K562 (cell line): ENCODE measurements around the gene ITPR2. TPM values are rescaled to one million over a fixed set of nuclear protein-coding genes. Genes with fewer than 3 reads are reported as not detected.

Source experiments
- ARID3B ChIP-seq: fragments of 250-450 bp; sonication (Bioruptor Pico); IDR thresholded peaks from 2 replicates; pipeline ENCODE4 v1.4.0; 2020; ENCODE audit warnings: borderline replicate concordance
- BRCA1 ChIP-seq, 2 experiments: fragments of 450-650 bp in 1 of 2; sonication (generic) in 1 of 2; formaldehyde crosslinking in 1 of 2; IDR thresholded peaks; 2 replicates each; pipeline versions ENCODE4 v1.5.0 to v1.6.1; 2017 to 2020; ENCODE audit warnings: mild to moderate bottlenecking in 1 of 2, missing genetic modification reagents in 1 of 2
- CC2D1A ChIP-seq: fragments of 450-650 bp; IDR thresholded peaks from 2 replicates; pipeline ENCODE4 v1.6.1; 2017; ENCODE audit warnings: mild to moderate bottlenecking
- DDX20 ChIP-seq: fragments of 450-650 bp; IDR thresholded peaks from 2 replicates; pipeline ENCODE4 v1.6.1; 2016; ENCODE audit warnings: missing genetic modification characterization, low read depth, mild to moderate bottlenecking, missing compliant biosample characterization, moderate library complexity
- FOS ChIP-seq: IDR thresholded peaks from 3 replicates; pipeline ENCODE4 v1.6.1; 2011; ENCODE audit not compliant: insufficient read length; ENCODE audit errors: extremely low read depth
- GATAD2B ChIP-seq: fragments of 450-650 bp; IDR thresholded peaks from 2 replicates; pipeline ENCODE4 v1.6.1; 2017; ENCODE audit warnings: mild to moderate bottlenecking, borderline replicate concordance
- HIVEP1 ChIP-seq: fragments of 250-450 bp; sonication (Bioruptor Pico); IDR thresholded peaks from 2 replicates; pipeline ENCODE4 v1.4.0; 2020; ENCODE audit warnings: mild to moderate bottlenecking
- HMG20A ChIP-seq: fragments of 450-650 bp; formaldehyde crosslinking; conservative IDR thresholded peaks from 2 replicates; pipeline ENCODE4 v1.4.0; 2020; ENCODE audit warnings: mild to moderate bottlenecking, mixed read lengths
- JUND ChIP-seq, 2 experiments: IDR thresholded peaks; 2 replicates in 1 of 2; 3 replicates in 1 of 2; pipeline ENCODE4 v1.6.1; 2011; ENCODE audit warnings: borderline replicate concordance in 2 of 2, low read depth in 2 of 2, low read length in 2 of 2, improper control_type of control experiment in 1 of 2, missing biosample characterization in 1 of 2, missing genetic modification characterization in 1 of 2, missing genetic modification reagents in 1 of 2
- MCM5 ChIP-seq: fragments of 450-650 bp; IDR thresholded peaks from 2 replicates; pipeline ENCODE4 v1.6.1; 2016; ENCODE audit warnings: low read depth
- NKRF ChIP-seq: fragments of 450-650 bp; IDR thresholded peaks from 2 replicates; pipeline ENCODE4 v1.6.1; 2016; ENCODE audit warnings: borderline replicate concordance
- POLR2H ChIP-seq: IDR thresholded peaks from 2 replicates; pipeline ENCODE4 v1.6.1; 2016; ENCODE audit warnings: missing genetic modification characterization, low read depth, mild to moderate bottlenecking, control low read depth, missing compliant biosample characterization, moderate library complexity
- RBM17 ChIP-seq: fragments of 200-400 bp; formaldehyde crosslinking; IDR thresholded peaks from 2 replicates; pipeline ENCODE4 v1.6.1; 2017; ENCODE audit warnings: low read depth, mild to moderate bottlenecking, low read length, borderline replicate concordance
- RBM39 ChIP-seq: fragments of 200-400 bp; formaldehyde crosslinking; optimal IDR thresholded peaks from 2 replicates; pipeline ENCODE3; 2018; ENCODE audit warnings: low read depth, low read length
- SMC3 ChIP-seq: conservative IDR thresholded peaks from 2 replicates; pipeline ENCODE4 v1.6.1; 2011; ENCODE audit warnings: low read depth, low read length, improper control_type of control experiment; ENCODE audit not compliant: insufficient read depth
- STAT6 ChIP-seq: sonication (generic); formaldehyde crosslinking; IDR thresholded peaks from 2 replicates; pipeline ENCODE4 v1.8.1; 2023; ENCODE audit warnings: mild to moderate bottlenecking, missing genetic modification reagents
- TAF15 ChIP-seq: fragments of 200-400 bp; formaldehyde crosslinking; IDR thresholded peaks from 2 replicates; pipeline ENCODE4 v1.6.1; 2017; ENCODE audit warnings: mild to moderate bottlenecking, low read depth, low read length, moderate library complexity
- TEAD2 ChIP-seq: fragments of 450-650 bp; IDR thresholded peaks from 2 replicates; pipeline ENCODE4 v1.6.1; 2016; ENCODE audit warnings: missing genetic modification characterization, control low read depth, missing compliant biosample characterization
- ZBTB43 ChIP-seq: sonication (generic); formaldehyde crosslinking; IDR thresholded peaks from 2 replicates; pipeline ENCODE4 v1.8.0; 2023; ENCODE audit warnings: mild to moderate bottlenecking, missing genetic modification reagents
- ZNF184 ChIP-seq: sonication (generic); formaldehyde crosslinking; IDR thresholded peaks from 2 replicates; pipeline ENCODE4 v1.5.0; 2020; ENCODE audit warnings: missing genetic modification reagents
- ZNF354B ChIP-seq: fragments of 250-450 bp; sonication (Bioruptor Pico); IDR thresholded peaks from 2 replicates; pipeline ENCODE4 v1.4.0; 2020
- ZNF561 ChIP-seq: fragments of 450-650 bp; formaldehyde crosslinking; conservative IDR thresholded peaks from 2 replicates; pipeline ENCODE4 v1.4.0; 2020; ENCODE audit warnings: mild to moderate bottlenecking, moderate library complexity
- polyA plus RNA-seq, 8 experiments: library from polyadenylated mRNA; depleted of rRNA in 4 of 8; stranded (reverse) in 5 of 8; unstranded in 3 of 8; fragments of >200 nt; fragmentation: Nextera tagmentation in 2 of 8; fragmentation: Illumina TruSeq in 1 of 8; extraction: Ambion mirVana in 2 of 8; extraction: Trizol in 1 of 8; gene quantifications; 2 replicates each; pipeline versions ENCODE4 v1.2.1 to v1.2.3, GENCODE V29; 2011 to 2014; ENCODE audit warnings: inconsistent platforms in 1 of 8, missing spikeins in 1 of 8
- total RNA-seq, 7 experiments: library from RNA; depleted of rRNA in 6 of 7; stranded (reverse); fragments of >200 nt in 6 of 7; fragmentation: Illumina TruSeq in 2 of 7; extraction: Trizol in 2 of 7; gene quantifications; 2 replicates each; pipeline versions ENCODE4 v1.2.1 to v1.2.3, GENCODE V29; 2011 to 2021; ENCODE audit warnings: low replicate concordance in 1 of 7

Gene ITPR2
- total and polyA plus RNA-seq, 9 of the 15 experiments (the other 6 are each of a cell fraction or from before 2014, with no cell fraction given) = 0.21 to 3.3 (median 0.95) TPM

GRCh38 chr12:26696613-26697092 lies 136.3 kb downstream of the ITPR2 start (continued):
- TF ChIP-seq TEAD2 (tag) (peak; percentile 72; the same call in 1 of the 2 replicates), HIVEP1 (CRISPR knock-in tag) (0 out of 2 replicates have a peak, but pooled peaks have one; percentile 46), MCM5 (no peak), TAF15 (no peak), CC2D1A (peak; percentile 44; the same call in 1 of the 2 replicates), RBM17 (no peak), RBM39 (no peak), ARID3B (no peak), NKRF (no peak), ZBTB43 (CRISPR knock-in tag) (no peak), ZNF561 (CRISPR knock-in tag) (no peak), JUND (IDR thresholded peaks at IDR 0.05; ENCODE audit: borderline replicate concordance, low read depth, low read length) (peak; percentile 76), JUND (tag; IDR thresholded peaks at IDR 0.05; ENCODE audit: borderline replicate concordance, low read depth, low read length) (peak; percentile 87; the same call in 2 of the 3 replicates), FOS (no peak), STAT6 (CRISPR knock-in tag) (no peak), BRCA1 (IDR thresholded peaks at IDR 0.05) (no peak), BRCA1 (CRISPR knock-in tag; IDR thresholded peaks at IDR 0.05) (no peak), DDX20 (tag) (peak; percentile 50), ZNF184 (no peak), POLR2H (tag) (no peak), SMC3 (no peak), HMG20A (no peak), ZNF354B (CRISPR knock-in tag) (no peak), GATAD2B (no peak)
